Breast epithelium (tissue), 4 donors: ENCODE results near the gene NECTIN2. TPM values are rescaled to one million over a fixed set of nuclear protein-coding genes. Genes with fewer than 3 reads are reported as not detected.

Experiments
- DNase-seq, 2 donors: peaks; one replicate each; pipeline ENCODE4 v3.0.0-alpha.2; 2019; ENCODE audit warnings: low spot score in 2 of 2
- H3K27ac ChIP-seq, 2 donors: fragments of 200-600 bp; sonication (generic) in 1 of 2; one replicate each; pipeline ENCODE4 v1.5.1; 2016 to 2019; ENCODE audit warnings: mild to moderate bottlenecking in 1 of 2
- H3K27me3 ChIP-seq, 2 donors: fragments of 200-600 bp; sonication (generic) in 1 of 2; one replicate each; pipeline versions ENCODE4 v1.5.1 to v1.6.0; 2017 to 2019; ENCODE audit warnings: control low read depth in 1 of 2, mild to moderate bottlenecking in 1 of 2
- H3K36me3 ChIP-seq: fragments of 200-600 bp; one replicate; pipeline ENCODE4 v1.5.1; 2019
- H3K4me1 ChIP-seq, 2 donors: fragments of 200-600 bp; sonication (generic); one replicate each; pipeline ENCODE4 v1.5.1; 2016 to 2019; ENCODE audit warnings: control low read depth in 1 of 2
- H3K4me3 ChIP-seq, 3 donors: fragments of 200-600 bp; sonication (generic); 1 replicate in 2 of 3; 2 replicates in 1 of 3; pipeline ENCODE4 v1.5.1; 2016 to 2019; ENCODE audit warnings: mild to moderate bottlenecking in 3 of 3, moderate library complexity in 2 of 3
- H3K9me3 ChIP-seq, 2 donors: fragments of 200-600 bp; sonication (generic) in 1 of 2; one replicate each; pipeline ENCODE4 v1.5.1; 2016 to 2019; ENCODE audit warnings: control low read depth in 1 of 2
- POLR2A ChIP-seq: fragments of 450-650 bp; IDR thresholded peaks from one replicate; pipeline ENCODE4 v1.6.1; 2016; ENCODE audit warnings: antibody characterized with exemption, mild to moderate bottlenecking, moderate library complexity
- POLR2AphosphoS5 ChIP-seq, 3 donors: sonication (generic); formaldehyde crosslinking; IDR thresholded peaks; one replicate each; pipeline ENCODE4 v1.6.1; 2017; ENCODE audit warnings: antibody characterized with exemption in 3 of 3
- intact Hi-C: fragments of 100-400 bp; cut with DNase I; formaldehyde crosslinking; loops from one replicate; pipeline ENCODE4 v1.15.1; 2023; ENCODE audit warnings: low total_unique reads
- total RNA-seq, 3 donors: library from RNA; depleted of rRNA; stranded (reverse); fragments of >200 nt; gene quantifications; one replicate each; pipeline ENCODE4 v1.1.0, GENCODE V29; 2016
- TF ChIP-seq, protein P1 (sequence below), 3 donors: fragments of 450-650 bp; IDR thresholded peaks; one replicate each; pipeline ENCODE4 v1.5.1; 2016 to 2017; ENCODE audit warnings: antibody characterized with exemption in 3 of 3, mild to moderate bottlenecking in 3 of 3, moderate library complexity in 3 of 3

The NECTIN2 gene
- total RNA-seq, 3 donors from 2014 or later = 28.0 to 114 (median 86.6) TPM

DNA sequence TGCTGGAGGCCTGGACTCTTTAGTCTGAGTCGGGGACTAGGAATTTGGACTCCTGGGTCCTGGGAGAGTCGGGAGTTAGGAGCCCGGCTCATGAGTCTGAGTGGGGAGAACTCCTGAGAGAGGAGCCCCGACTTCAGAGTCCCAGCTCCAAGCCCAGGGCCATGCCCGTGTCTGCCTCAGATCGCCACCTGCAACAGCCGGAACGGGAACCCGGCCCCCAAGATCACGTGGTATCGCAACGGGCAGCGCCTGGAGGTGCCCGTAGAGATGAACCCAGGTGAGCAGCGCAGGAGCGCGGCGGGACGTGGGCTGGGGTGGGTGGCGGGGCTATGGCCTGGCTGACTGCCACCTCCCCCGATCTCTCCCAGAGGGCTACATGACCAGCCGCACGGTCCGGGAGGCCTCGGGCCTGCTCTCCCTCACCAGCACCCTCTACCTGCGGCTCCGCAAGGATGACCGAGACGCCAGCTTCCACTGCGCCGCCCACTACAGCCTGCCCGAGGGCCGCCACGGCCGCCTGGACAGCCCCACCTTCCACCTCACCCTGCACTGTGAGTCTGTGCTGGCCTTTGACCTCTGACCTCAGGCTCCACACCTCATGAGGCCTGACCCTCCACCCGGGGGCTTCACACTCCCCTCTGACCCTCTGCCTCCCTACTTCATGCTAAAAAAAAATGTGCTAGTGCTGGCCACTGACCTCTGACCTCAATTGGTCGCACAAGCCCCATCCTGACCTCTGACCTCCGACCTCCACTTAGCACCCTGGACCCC, 32.8 kb upstream of the NECTIN2 start:
- intact Hi-C loops = no loop called here
- Histone ChIP-seq H3K36me3 (no peaks in the 10 kb centered on the region), H3K4me3 (no peak overlapping the region), H3K9me3 (no peaks in the 10 kb centered on the region), H3K4me1 (peaks cover 4 to 6% of the 10 kb centered on the region in 2 donors), H3K27ac (no peak overlapping the region), H3K27me3 (no peaks in the 10 kb centered on the region)
- DNase-seq = no peak
- TF ChIP-seq, protein P1, sequence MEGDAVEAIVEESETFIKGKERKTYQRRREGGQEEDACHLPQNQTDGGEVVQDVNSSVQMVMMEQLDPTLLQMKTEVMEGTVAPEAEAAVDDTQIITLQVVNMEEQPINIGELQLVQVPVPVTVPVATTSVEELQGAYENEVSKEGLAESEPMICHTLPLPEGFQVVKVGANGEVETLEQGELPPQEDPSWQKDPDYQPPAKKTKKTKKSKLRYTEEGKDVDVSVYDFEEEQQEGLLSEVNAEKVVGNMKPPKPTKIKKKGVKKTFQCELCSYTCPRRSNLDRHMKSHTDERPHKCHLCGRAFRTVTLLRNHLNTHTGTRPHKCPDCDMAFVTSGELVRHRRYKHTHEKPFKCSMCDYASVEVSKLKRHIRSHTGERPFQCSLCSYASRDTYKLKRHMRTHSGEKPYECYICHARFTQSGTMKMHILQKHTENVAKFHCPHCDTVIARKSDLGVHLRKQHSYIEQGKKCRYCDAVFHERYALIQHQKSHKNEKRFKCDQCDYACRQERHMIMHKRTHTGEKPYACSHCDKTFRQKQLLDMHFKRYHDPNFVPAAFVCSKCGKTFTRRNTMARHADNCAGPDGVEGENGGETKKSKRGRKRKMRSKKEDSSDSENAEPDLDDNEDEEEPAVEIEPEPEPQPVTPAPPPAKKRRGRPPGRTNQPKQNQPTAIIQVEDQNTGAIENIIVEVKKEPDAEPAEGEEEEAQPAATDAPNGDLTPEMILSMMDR (IDR thresholded peaks at IDR 0.05) = no peak
- TF ChIP-seq POLR2A = no peak
- TF ChIP-seq POLR2AphosphoS5 (IDR thresholded peaks at IDR 0.05) = no peak

DNA sequence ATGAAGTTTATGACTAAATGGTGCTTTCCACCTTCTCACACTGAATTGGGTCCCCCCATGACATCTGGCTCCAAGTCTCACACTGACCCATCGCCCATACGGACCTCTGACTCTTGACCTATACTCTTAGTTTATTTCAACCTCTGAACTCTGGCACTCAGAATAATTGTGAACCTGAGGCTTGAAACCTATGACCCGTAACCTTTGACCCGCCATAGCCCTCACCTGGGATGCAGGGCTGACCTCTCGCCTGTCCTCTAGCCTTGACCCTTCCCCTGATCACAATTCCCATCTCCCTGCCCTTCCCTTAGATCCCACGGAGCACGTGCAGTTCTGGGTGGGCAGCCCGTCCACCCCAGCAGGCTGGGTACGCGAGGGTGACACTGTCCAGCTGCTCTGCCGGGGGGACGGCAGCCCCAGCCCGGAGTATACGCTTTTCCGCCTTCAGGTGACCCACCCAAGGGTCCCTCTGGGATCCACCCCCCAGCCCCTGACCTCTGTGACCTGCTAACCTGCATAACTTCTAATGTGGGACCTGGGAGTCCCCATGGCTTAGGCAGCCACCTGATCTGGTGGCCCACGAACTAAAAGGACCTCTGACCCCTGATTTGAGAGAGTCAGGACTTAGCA, 32.1 kb upstream of the NECTIN2 start:
- no peak overlapping the region for H3K4me3 ChIP-seq
- H3K9me3 ChIP-seq = no peaks in the 10 kb centered on the region
- no peaks in the 10 kb centered on the region for H3K27me3 ChIP-seq
- no peaks in the 10 kb centered on the region for H3K36me3 ChIP-seq
- H3K27ac ChIP-seq = no peak overlapping the region
- peaks cover 4% of the 10 kb centered on the region in 2 donors for H3K4me1 ChIP-seq
- intact Hi-C loops = no loop called here
- TF ChIP-seq POLR2A = no peak
- TF ChIP-seq, protein P1 (IDR thresholded peaks at IDR 0.05) = no peak
- no peak for TF ChIP-seq POLR2AphosphoS5 (IDR thresholded peaks at IDR 0.05)
- no peak for DNase-seq

DNA sequence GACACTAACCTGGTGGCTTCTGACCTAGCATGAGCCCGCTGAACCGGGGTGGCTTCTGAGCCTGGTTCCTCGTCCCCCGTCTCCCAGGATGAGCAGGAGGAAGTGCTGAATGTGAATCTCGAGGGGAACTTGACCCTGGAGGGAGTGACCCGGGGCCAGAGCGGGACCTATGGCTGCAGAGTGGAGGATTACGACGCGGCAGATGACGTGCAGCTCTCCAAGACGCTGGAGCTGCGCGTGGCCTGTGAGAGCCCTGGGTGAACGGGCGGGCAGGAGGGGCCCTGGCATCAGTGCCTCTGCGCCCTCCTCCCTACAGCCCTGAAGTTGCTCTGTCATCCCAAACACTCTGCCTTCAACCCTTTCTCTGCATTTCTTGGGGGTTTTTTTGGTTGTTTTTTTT, 31.6 kb upstream of the NECTIN2 start:
- Histone ChIP-seq H3K4me3 (no peak overlapping the region), H3K36me3 (peaks cover 4% of the 10 kb centered on the region), H3K27me3 (no peaks in the 10 kb centered on the region), H3K9me3 (no peaks in the 10 kb centered on the region), H3K4me1 (peaks cover 0 to 4% of the 10 kb centered on the region in 2 donors), H3K27ac (no peak overlapping the region)
- TF ChIP-seq POLR2AphosphoS5 (IDR thresholded peaks at IDR 0.05) (no peak), POLR2A (no peak)
- TF ChIP-seq, protein P1 (IDR thresholded peaks at IDR 0.05) = no peak
- intact Hi-C loops = no loop called here
- DNase-seq = no peak

DNA sequence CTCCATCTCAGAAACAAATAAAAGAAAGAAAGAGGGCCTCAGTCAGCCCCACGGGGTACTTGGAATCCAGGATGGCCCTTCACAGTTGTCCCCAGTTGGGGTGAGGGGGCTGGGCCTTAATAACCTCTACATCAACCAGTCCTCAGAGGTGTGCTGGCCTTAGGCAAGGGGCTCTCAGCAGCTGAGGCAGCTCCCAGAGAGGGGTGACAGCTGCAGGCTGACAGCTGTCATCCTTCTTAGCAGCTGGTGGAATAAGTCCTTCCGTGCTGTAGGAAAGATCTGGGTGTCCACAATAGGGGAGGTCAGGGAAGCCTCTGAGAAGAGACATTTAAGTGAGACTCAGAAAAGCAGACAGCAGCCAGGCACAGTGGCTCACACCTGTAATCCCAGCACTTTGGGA, 29.8 kb upstream of the NECTIN2 start:
- Histone ChIP-seq H3K4me1 (no peaks in the 10 kb centered on the region), H3K9me3 (no peaks in the 10 kb centered on the region), H3K36me3 (peaks cover 4% of the 10 kb centered on the region), H3K4me3 (no peak overlapping the region), H3K27ac (no peak overlapping the region), H3K27me3 (no peaks in the 10 kb centered on the region)
- intact Hi-C loops = no loop called here
- TF ChIP-seq POLR2A (no peak), POLR2AphosphoS5 (IDR thresholded peaks at IDR 0.05) (no peak)
- DNase-seq = no peak

DNA sequence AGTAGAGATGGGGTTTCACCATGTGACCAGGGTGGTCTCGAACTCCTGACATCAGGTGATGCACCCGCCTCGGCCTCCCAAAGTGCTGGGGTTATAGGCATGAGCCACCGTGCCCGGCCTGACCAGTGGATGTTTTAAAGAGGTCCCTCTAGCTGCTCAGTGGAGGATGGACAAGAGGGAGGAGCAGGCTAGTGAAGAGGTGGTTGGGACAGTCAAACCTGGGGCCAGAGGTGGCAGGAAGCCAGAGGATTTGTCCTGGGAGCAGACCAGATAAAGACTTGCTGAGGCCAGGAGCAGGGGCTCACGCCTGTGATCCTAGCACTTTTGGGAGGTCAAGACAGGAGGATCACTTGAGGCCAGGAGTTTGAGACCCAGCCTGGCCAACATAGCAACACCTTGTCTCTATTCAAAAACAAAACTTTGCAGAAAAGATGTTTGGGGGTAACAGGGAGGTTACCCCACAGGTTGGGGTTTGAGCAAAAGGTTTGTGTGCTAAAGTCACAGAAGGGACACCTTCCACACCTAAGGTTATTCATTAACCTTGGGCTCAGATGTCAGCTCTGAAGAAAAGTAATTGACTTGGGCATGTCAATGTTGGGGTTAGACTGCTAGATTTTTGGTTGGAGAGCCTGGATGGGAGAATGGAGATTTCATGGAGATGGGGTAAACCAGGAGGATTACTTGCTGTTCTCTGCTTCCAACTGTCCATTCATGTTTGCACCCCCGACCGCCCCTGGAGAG, 28.2 kb upstream of the NECTIN2 start:
- DNase-seq = no peak
- no peaks in the 10 kb centered on the region for H3K27me3 ChIP-seq
- H3K4me3 ChIP-seq = no peak overlapping the region
- H3K36me3 ChIP-seq = peaks cover 4% of the 10 kb centered on the region
- no peaks in the 10 kb centered on the region for H3K4me1 ChIP-seq
- H3K27ac ChIP-seq = no peak overlapping the region
- intact Hi-C loops = loop anchor here (1.0 kb wide), 1 partner anchor 41 kb away; the partner anchor contains the start of gene CBLC
- TF ChIP-seq POLR2AphosphoS5 (IDR thresholded peaks at IDR 0.05) = no peak
- TF ChIP-seq, protein P1 (IDR thresholded peaks at IDR 0.05) = no peak
- no peak for TF ChIP-seq POLR2A
- no peaks in the 10 kb centered on the region for H3K9me3 ChIP-seq
